Measurements from ENCODE around the gene ZNF543. TPM values are rescaled to one million over a fixed set of nuclear protein-coding genes. Genes with fewer than 3 reads are reported as not detected.
"Not testable (repeated sequence)": the region's sequence is repeated elsewhere in the genome, so short reads cannot be mapped to it uniquely, and the experiment has no call there.

Gene ZNF543
- 4.5 TPM for total RNA-seq

DNA sequence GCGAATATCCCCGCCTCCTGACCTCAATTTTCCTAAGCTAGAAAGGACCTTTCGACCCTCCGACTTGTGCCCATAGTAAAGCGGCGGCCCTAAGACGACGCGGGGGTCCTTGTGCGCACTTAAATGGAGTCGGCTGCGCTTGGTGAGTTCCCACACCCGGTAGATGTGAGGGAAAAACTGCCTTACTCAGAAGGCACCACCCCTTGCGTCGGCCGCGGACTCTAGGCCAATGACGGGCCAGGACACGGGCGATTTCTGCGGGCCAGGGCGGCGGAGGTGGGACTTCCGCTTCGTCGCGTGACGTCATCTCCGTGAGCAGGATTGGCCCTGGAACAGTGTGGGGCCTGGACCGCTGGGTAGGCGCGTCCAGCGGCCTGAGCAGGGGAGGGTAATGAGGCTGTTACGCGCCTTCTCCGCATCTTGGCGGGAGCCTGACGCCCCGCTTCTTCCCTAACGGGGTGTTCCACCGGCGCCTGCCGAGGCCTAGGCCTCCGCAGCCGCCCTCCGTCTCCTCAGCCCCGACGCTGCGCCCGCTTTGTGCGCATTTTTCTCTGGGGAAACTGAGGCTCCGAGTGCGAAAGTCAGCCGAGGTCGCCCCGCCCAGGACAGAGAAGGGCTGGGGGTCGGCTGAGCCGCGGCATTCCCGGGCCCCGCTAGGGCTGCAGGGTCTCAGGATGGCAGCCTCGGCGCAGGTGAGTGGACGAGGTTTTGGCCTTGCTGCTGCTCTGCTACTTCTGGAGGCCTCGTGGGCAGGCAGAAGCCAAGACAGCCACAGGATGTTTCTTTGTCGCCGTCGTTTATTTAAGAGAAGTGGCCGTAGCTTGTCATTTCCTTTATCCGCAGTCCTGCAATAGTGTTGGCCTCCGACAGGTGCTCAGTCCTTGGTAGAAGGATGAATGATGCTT, at the start of gene ZNF543:
ZNF543 (plus strand) TSS at position 293 of the 905 bp plus-strand sequence; CDS start at position 675, 382 bp downstream.
- peak; percentile 99 for ATAC-seq

DNA sequence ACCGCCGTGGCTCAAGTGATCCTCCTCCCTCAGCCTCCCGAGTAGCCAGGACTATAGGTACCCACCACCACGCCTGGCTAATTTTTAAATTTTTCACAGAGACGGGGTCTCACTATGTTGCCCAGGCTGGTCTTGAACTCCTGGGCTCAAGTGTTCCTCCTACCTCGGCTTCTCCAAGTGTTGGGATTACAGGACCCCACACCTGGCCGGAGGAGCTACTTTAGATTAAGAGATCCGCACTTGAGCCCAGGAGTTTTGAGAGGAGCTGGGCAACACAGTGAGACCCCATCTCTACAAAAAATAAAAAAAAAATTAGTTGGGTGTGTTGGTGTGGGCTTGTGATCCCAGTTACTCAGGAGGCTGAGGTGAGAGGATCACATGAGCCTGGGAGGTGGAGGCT, 49.0 kb upstream of the ZNF543 start:
- ATAC-seq = no peak

DNA sequence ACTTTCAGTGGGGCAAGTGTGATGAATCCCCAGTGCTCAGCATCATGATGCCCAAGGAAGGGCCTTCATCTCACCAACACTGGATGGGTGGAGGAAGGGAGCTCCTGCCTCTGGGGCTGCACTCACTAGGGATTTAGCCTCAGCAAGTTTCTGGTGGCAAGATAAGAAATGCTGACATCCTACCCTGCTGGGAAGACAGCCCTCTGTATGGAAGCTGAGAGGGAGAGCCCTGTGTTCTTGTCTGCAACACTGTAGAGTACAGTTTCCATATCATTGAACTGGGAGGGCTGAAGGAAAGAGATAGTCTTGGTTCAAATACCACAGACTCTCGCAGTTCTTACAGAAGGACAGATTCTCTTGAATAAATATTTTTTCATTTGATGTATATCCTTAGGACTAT, 47.3 kb upstream of the ZNF543 start:
- ATAC-seq = no peak

DNA sequence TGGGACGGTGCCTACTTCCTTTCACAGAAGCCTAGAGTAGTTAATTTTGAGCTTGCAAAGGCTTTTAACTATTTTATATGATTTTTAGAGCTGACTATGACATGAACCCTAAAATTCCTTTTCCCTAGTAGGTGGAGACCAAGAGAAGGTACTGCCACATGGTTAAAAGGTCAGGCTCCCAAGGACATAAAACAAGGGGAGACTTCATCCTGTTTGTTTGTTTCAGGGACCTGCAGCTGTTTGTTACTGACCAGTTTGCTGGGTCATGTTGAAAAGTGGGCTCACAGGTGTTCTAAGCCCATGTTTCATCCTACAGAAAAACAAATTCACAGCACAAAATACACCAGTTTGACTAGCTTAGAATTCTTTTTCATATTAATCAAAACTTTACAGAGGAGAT, 43.8 kb upstream of the ZNF543 start:
- ATAC-seq = no peak

DNA sequence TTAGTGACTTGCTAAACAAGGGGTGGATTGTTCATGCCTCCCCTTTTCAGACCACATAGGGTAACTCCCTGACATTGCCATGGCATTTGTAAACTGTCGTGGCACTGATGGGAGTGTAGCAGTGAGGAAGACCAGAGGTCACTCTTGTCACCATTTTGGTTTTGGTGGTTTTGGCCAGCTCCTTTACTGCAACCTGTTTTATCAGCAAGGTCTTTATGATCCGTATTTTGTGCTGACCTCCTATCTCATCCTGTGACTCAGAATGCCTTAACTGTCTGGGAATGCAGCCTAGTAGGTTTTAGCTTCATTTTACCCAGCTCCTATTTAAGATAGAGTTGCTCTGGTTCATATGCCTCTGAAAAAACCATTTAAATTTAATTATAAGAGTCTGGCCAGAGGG, 41.8 kb upstream of the ZNF543 start:
- ATAC-seq = not testable (repeated sequence)

DNA sequence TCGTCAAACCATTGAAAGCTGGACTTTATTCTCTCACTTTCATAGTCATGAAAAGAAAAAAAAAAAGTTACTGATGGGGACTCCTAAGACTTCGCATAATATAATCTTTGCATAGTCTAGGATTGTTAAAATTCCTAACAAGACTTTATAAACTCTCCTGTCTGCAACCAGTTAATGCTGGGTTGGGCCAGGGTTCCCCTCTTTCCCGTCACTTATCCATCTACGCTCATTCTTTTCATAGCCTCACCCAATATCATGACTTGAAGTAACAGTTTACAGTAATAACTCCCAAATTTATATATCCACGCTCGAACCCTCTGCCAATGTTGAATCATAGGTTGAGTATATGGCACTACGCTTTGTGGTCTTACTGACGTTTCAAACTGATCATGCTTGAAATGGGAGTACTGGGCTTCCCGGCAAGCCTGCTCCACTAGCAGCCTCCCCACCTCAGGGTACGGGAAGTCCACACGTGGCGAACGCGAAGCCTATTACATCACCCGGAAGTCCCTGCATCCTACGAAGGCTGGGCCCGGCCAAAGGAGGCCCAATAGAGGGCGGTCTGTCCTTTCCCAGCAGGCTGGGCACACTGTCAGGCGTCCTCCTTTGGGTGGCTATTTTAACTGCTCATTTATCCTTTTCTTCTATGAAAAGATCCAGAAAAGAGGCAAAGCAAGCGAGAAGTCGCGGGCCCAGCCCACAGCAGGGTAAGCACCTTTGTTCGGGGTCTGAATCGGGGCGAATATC, 40.7 kb upstream of the ZNF543 start:
- ATAC-seq = peak; percentile 85

DNA sequence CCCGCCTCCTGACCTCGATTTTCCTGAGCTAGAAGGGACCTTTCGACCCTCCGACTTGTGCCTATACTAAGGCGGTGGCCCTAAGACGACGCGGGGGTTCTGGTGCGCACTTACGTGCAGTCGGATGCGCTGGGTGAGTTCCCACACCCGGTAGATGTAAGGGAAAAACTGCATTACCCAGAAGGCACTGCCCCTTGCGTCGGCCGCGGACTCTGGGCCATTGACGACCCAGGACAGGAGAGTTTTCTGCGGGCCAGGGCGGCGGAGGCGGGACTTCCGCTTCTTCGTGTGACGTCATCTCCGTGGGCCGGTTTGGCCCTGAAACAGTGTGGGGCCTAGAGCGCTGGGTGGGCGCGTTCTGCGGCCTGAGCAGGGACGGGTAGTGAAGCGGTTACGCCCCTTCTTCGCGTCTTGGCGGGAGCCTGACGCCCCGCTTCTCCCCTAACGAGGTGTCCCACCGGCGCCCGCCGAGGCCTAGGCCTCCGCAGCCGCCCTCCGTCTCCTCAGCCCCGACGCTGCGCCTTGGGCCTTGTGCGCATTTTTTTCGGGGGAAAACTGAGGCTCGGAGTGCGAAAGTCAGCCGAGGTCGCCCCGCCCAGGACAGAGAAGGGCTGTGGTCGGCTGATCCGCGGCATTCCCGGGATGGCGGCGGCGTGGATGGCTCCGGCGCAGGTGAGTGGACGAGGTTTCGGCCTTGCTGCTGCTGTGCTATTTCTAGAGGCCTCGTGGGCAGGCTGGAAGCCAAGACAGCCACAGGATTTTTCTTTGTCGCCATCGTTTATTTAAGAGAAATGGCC, 39.9 kb upstream of the ZNF543 start, which contains the start of gene ZNF460:
ZNF460 (plus strand) TSS at position 321 of the 797 bp plus-strand sequence; CDS start at position 643, 322 bp downstream.
- ATAC-seq = peak; percentile 85

DNA sequence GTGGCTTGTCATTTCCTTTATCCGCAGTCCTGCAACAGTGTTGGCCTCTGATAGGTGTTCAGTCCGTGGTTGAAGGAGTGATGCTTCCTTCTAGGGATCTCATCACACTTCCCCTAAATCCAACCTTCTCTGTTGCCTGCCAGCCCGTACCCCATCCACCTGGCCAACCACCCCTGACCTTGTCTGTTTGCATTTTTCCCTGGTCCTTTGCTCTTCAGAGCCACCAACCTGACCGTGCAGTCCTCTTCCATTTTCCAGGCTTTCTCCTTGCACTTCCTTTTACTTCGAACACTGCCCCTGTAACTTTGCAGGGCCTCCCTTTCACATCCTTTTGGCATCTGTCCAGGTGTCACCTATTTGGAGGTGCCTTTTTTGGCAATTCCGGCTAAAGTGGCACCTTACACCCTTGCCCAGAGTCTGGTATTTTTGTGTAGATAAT, 39.3 kb upstream of the ZNF543 start:
- no peak for ATAC-seq

DNA sequence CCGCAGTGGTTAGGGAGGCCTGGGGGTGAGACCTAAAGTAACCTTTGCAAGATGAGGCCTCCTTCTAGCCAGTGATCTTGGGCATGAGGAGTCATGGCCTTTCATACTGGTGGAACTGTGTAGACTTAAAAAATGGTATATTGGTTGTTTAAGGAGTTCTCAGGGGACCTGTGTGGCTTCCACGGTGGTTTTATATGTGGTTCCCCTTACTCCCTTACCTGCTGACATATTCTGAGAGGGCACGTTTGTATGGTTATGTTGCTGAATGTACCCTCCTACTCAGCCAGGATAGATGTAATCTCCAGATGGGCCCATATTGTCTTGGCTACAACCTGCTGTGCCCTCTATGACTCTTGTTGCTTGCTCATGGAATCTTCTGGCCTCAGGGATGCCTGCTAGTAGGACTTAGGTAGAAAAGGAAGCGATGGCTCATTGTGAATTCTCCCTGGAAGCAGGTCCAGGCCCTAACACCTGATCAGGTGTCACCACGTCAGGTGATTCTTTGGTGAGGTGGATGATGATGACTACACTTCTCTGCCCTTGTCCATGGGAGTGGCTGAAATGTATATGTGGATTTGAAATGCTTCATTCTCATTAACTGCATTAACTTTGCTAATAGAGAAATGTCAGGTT, 38.1 kb upstream of the ZNF543 start:
- peak; percentile 75 for ATAC-seq

DNA sequence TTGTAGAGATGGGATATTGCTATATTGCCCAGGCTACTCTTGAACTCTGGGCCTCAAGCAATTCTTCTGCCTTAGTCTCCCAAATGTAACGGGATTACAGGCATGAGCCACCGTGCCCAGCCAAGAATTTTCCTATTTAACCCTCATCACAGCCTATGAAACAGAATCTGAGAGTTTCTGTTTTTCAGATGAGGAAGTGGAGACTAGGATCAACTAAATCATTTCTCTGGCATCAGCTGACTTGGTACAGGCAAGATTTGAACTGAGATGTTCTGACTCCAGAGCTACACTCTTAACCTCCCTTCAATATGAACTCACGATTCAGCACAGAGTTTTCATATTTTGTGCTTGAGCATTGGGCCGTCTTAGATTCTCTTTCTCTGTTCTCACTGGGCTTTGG, 31.9 kb upstream of the ZNF543 start:
- ATAC-seq = no peak

DNA sequence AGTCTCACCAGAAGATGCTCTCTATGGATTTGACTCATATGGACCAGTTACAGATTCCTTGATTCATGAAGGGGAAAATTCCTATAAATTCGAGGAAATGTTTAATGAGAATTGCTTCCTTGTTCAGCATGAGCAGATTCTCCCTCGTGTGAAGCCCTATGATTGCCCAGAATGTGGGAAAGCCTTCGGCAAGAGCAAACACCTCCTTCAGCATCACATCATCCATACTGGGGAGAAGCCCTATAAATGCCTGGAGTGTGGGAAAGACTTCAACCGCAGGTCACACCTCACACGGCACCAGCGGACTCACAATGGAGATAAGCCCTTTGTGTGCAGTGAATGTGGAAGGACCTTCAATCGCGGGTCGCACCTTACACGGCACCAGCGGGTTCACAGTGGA, 29.3 kb upstream of the ZNF543 start:
- ATAC-seq = no peak

DNA sequence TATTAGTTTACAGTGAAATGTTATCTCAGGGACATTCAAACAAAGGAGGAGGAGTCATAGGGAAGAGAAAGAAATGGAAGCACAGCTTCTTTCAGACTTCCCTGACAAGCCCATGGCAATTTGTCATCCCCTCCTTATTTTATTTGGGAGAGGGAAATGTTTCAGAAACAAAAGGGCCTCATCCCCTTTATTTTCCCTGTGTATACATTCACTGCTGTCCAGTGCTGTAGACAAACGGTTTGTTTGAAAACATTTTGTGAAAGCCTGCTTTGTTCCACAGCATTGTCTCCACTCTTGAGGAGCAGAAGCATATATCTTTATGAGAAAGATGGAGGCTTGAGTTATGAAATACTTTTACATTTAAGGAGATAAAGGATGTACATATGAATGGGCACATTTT, 27.7 kb upstream of the ZNF543 start:
- no peak for ATAC-seq

DNA sequence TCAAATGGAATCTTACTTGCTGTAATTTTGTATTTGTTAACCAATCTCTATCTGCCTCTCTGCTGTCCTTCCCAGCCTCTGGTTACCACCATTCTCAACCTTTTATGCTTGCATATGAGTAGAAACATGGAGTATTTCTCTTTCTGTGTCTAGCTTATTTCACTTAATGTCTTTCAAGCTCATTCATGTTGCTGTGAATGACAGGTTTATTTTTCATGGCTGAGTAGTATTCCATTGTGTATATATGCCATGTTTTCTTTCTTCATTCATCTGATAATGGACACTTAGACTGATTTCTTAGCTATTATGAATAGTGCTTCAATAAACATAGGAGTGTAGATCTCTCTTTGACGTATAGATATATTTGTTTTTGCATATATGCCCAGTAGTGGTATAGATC, 26.6 kb upstream of the ZNF543 start:
- no peak for ATAC-seq

DNA sequence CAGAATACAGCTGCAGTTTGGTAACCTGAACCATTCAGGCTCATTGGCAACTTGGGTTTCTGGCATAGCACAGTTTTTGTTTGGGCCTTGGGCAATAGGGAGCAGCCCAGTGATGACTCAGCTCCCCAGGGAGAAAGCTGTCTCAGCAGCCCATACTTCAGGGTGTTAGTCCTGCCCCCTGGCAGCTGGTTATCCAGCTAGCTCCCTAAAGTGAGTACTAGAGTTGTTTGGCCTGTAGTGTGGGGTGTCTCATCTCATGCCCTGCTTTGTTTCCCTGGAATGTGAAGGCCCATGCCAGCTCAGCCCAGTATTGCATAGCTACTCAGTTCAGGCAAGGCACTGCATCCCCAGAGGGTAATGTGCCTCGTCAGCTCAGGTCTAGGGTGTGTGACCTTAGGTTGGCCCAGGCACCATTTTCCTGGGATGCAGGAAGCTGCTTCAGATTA, 18.2 kb upstream of the ZNF543 start:
- ATAC-seq = peak; percentile 99

DNA sequence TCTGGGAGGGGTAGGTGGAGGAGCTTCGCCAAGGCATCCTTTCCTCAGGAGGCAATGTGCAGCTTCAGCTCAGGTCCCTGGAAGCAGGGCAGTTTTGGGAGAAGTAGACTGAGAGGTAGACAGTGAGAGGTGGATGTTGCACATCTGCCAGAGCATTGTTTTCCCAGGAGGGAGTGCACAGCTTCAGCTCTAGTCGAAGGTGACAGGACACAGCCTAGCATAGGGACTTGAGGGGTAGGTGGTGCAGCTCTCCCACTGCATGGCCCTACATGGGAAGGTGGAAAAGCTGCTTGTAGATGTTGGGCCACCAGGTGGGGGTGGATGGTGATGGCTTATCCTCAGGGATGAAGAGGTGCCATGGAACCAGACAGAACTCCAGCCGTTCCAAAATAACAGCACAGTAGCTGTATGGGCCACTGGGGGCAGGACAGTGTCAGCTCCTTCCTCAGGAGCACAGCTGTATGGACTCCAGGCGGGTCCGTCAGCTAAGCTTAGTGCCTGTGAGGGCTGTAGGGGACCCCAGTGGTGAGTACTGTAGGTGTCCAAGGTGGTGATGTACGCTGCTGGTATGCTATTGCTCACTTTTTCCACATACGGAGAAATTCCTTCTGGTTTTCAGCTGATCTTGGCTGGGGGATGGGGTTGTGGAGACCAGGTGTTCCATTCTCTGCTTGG, 17.4 kb upstream of the ZNF543 start:
- ATAC-seq = peak; percentile 5

DNA sequence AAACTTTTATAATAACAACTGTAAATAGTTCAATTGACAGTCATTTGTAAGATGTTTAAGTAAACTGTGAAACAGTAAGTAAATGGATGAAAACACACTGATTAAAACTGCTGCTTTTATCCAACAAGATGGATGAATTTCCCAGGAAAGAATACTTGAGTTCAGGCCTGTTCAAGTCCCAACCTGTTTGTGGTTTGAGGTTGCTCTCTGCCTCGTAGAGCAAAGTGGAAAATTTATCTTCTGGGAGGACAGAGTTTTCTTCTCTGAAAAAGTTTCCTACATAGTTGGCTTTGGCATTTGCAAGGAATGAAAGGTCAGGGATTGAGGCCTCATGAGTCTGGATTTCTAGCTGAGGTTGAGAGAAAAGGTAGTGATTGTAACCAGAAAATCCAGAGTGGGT, 15.2 kb upstream of the ZNF543 start:
- ATAC-seq = no peak

DNA sequence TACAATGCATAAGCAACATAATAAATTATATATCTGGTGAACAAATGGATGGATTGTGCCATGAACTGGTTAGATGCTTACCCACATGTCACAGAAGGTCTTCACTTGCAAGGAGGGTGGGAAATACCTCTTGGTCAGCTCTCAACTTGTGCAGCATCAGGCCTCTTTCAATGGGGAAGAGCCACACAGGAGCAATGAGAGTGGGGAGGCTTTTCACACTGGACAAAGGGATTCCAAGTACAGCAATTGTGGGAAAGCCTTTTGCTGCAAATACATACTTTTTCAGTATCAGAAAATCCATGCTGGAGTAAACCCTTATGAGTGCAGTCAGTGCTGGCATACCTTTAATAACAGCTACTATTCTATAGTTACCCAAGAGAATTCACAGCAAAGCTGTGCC, 11.8 kb upstream of the ZNF543 start:
- ATAC-seq = no peak

DNA sequence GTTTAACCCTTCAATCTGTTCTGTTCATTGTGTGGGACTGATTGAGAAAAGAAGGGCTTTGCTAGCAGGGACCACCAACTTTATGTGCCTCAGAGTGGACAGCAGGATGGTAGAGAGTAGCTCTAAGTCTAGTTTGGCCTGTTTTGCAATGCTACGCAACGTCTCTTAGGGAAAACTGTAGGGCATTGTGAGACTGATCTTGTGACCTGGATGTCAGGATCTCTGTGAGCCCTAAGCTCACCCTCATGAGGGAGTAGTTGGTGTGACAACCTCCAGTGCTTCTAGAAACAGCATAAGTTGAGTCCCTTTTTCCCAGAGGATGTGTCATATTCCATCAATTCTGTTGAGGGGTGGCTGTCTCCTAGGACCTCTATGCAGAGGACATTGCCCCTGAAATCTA, 9.5 kb upstream of the ZNF543 start:
- ATAC-seq = peak; percentile 22

DNA sequence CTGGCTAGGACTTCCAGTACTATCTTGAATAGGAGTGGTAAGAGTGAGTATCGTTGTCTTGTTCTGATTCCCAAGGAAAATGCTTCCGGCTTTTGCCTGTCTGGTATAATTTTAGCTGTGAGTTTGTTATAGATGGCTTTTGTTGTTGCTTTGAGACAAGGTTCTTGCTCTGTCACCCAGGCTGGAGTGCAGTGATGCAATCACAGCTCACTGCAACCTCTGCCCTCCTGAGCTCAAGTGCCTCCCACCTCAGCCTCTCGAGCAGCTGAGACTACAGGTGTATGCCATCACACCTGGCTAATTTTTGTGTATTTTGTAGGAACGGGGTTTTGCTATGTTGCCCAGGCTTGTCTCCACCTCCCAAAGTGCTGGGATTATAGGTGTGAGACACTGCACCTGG, 6.1 kb upstream of the ZNF543 start:
- no peak for ATAC-seq

DNA sequence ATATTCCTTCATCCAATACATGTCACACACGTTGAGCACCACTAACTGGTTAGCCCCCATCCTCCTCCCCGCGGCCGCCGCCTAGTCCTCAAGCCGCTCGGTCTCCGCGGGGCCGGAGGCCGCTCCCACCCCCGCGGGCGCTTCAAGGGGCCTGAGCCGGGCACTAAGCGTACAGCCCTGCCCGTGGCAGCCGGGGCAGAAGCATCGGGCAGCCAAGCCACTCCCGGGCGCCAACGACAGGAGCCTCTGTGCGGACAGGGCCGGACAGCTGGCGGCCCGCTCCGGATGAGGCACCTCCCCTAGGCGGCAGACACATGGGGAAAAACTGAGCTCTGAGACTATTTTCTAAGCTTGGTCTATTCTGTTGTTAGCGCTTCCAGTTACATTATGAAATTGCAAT, 2.8 kb upstream of the ZNF543 start:
- no peak for ATAC-seq

DNA sequence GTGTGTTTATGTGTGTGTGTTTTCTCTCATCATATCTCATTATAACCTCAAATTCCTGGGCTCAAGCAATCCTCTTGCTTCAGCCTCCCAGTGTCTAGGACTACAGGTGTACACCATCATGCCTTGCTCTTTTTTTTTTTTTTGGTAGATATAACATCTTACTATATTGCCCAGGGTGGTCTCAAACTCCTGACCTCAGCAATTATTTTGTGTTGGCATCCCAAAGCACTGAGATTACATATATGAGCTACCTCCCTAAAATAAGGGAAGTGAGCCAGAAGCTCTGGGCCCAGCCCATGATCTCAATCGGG, 448 bp upstream of the ZNF543 start:
- ATAC-seq = peak; percentile 4

DNA sequence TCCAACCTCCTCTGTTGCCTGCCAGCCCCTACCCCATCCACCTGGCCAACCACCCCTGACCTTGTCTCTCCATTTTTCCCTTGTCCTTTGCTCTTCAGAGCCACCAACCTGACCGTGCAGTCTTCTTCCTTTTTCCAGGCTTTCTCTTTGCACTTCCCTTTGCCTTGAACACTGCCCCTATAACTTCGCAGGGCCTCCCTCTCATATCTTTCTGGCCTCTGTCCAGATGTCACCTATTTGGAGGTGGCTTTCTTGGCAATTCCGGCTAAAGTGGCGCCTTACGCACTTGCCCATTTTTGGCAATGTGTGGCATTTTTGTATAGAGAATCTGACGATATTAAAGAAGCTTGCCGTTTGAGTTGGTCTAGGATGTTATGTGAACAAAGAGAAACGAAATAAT, 844 bp downstream of the ZNF543 start:
- no peak for ATAC-seq

All from esophagus mucosa (tissue), 1 donor.